NT2/D1 (cell line): ENCODE data around the gene TEKT5.

Source experiments
- DNase-seq: peaks from one replicate; pipeline ENCODE4 v3.0.0-alpha.2; 2011; ENCODE audit warnings: low read depth, low spot score
- H3K27me3 ChIP-seq: 2 replicates; pipeline ENCODE4 v1.6.0; 2011; ENCODE audit warnings: mild to moderate bottlenecking; ENCODE audit not compliant: insufficient read length, insufficient read depth
- H3K36me3 ChIP-seq: 2 replicates; pipeline ENCODE4 v1.6.1; 2011; ENCODE audit warnings: mild to moderate bottlenecking, low read length, mixed read lengths; ENCODE audit not compliant: insufficient read depth, insufficient read length
- H3K4me1 ChIP-seq: 2 replicates; pipeline ENCODE4 v1.5.1; 2011; ENCODE audit not compliant: insufficient read depth, insufficient read length
- H3K4me3 ChIP-seq: 2 replicates; pipeline ENCODE4 v1.5.1; 2011; ENCODE audit warnings: low read depth; ENCODE audit not compliant: insufficient read length
- H3K9ac ChIP-seq: 2 replicates; pipeline ENCODE4 v1.6.0; 2011; ENCODE audit warnings: low read depth; ENCODE audit not compliant: insufficient read length
- H3K9me3 ChIP-seq: 2 replicates; pipeline ENCODE4 v1.5.1; 2011; ENCODE audit warnings: mild to moderate bottlenecking, low read length; ENCODE audit not compliant: insufficient read depth
- SUZ12 ChIP-seq: IDR thresholded peaks from 2 replicates; pipeline ENCODE4 v1.6.1; 2011; ENCODE audit not compliant: insufficient read length, insufficient read depth; ENCODE audit errors: extremely low read depth
- YY1 ChIP-seq: IDR thresholded peaks from 2 replicates; pipeline ENCODE4 v1.6.1; 2011; ENCODE audit not compliant: insufficient read length, insufficient read depth
- ZNF274 ChIP-seq: IDR thresholded peaks from 2 replicates; pipeline ENCODE4 v1.6.1; 2011; ENCODE audit warnings: mild to moderate bottlenecking, low read depth, low read length

The TEKT5 gene

GRCh38 chr16:10647264-10647720 lies 47.4 kb downstream of the TEKT5 start:
- no peak overlapping the region for H3K9ac ChIP-seq
- TF ChIP-seq ZNF274 (no peak), SUZ12 (no peak), YY1 (no peak)
- no peak for DNase-seq

GRCh38 chr16:10646581-10647263 lies 48.0 kb downstream of the TEKT5 start:
- Histone ChIP-seq H3K36me3 (no peaks in the 10 kb centered on the region), H3K4me1 (no peaks in the 10 kb centered on the region), H3K27me3 (no peaks in the 10 kb centered on the region), H3K4me3 (no peak overlapping the region), H3K9ac (no peak overlapping the region), H3K9me3 (no peaks in the 10 kb centered on the region)
- TF ChIP-seq YY1 (no peak), SUZ12 (no peak), ZNF274 (no peak)
- no peak for DNase-seq

More at GRCh38 chr16:10647264-10647720, 47.4 kb downstream of the TEKT5 start:
- Histone ChIP-seq H3K9me3 (no peaks in the 10 kb centered on the region), H3K4me3 (no peak overlapping the region), H3K36me3 (no peaks in the 10 kb centered on the region), H3K27me3 (no peaks in the 10 kb centered on the region), H3K4me1 (no peaks in the 10 kb centered on the region)

GRCh38 chr16:10646228-10646580 lies 48.5 kb downstream of the TEKT5 start:
- Histone ChIP-seq H3K4me1 (peaks cover 5% of the 10 kb centered on the region), H3K9me3 (peaks cover under 1% of the 10 kb centered on the region; the same call in 1 of the 2 replicates), H3K9ac (no peak overlapping the region), H3K4me3 (no peak overlapping the region), H3K36me3 (no peaks in the 10 kb centered on the region), H3K27me3 (peaks cover 3% of the 10 kb centered on the region)
- TF ChIP-seq YY1, result no peak
- TF ChIP-seq SUZ12, result no peak
- TF ChIP-seq ZNF274, result no peak
- no peak for DNase-seq

GRCh38 chr16:10644092-10644491 lies 50.6 kb downstream of the TEKT5 start:
- Histone ChIP-seq H3K27me3 (peaks cover 23% of the 10 kb centered on the region), H3K4me1 (peaks cover 6% of the 10 kb centered on the region), H3K9me3 (peaks cover 6% of the 10 kb centered on the region; the same call in 1 of the 2 replicates), H3K36me3 (no peaks in the 10 kb centered on the region), H3K4me3 (no peak overlapping the region), H3K9ac (no peak overlapping the region)
- no peak for TF ChIP-seq SUZ12
- no peak for TF ChIP-seq ZNF274
- TF ChIP-seq YY1, result no peak
- no peak for DNase-seq

- H3K4me1 ChIP-seq, result peaks cover 6% of the 10 kb centered on the region
- peaks cover 6% of the 10 kb centered on the region; the same call in 1 of the 2 replicates for H3K9me3 ChIP-seq
- no peak overlapping the region for H3K4me3 ChIP-seq
- no peak for TF ChIP-seq ZNF274
- no peak for TF ChIP-seq SUZ12
- TF ChIP-seq YY1, result no peak
- no peak for DNase-seq
- no peaks in the 10 kb centered on the region for H3K36me3 ChIP-seq
- peaks cover 33% of the 10 kb centered on the region for H3K27me3 ChIP-seq
- H3K9ac ChIP-seq, result no peak overlapping the region
Measured at GRCh38 chr16:10642964-10643363, 51.8 kb downstream of the TEKT5 start.

- Histone ChIP-seq H3K9ac (peak overlapping the region; percentile 22), H3K9me3 (peaks cover 6% of the 10 kb centered on the region; the same call in 1 of the 2 replicates), H3K4me1 (peaks cover 6% of the 10 kb centered on the region), H3K27me3 (peaks cover 34% of the 10 kb centered on the region), H3K4me3 (no peak overlapping the region), H3K36me3 (no peaks in the 10 kb centered on the region)
- peak; percentile 92 for DNase-seq
- TF ChIP-seq YY1, result no peak
- no peak for TF ChIP-seq SUZ12
Measured at GRCh38 chr16:10641953-10642949, 52.5 kb downstream of the TEKT5 start.

- Histone ChIP-seq H3K36me3 (no peaks in the 10 kb centered on the region), H3K4me3 (no peak overlapping the region), H3K4me1 (peaks cover 6% of the 10 kb centered on the region), H3K9me3 (peaks cover 6% of the 10 kb centered on the region; the same call in 1 of the 2 replicates), H3K9ac (peak overlapping the region; percentile 5), H3K27me3 (peaks cover 34% of the 10 kb centered on the region)
- no peak for DNase-seq
- no peak for TF ChIP-seq ZNF274
- TF ChIP-seq YY1, result no peak
- TF ChIP-seq SUZ12, result no peak
Measured at GRCh38 chr16:10641555-10641952, 53.2 kb downstream of the TEKT5 start.
